Cardiac fibroblast (primary cell): ENCODE results near the gene SDK1.

Source experiments
- DNase-seq, 2 donors: peaks; one replicate each; pipeline versions ENCODE4 v3.0.0 to v3.0.0-alpha.2; 2010; ENCODE audit warnings: low read depth in 2 of 2
- H3K4me3 ChIP-seq, 2 donors: replicated peaks in 1 of 2; 1 replicate in 1 of 2; 2 replicates in 1 of 2; pipeline ENCODE4 v1.5.1; 2011; ENCODE audit warnings: low read depth in 2 of 2, low read length in 2 of 2, mild to moderate bottlenecking in 2 of 2, moderate library complexity in 1 of 2
- TF ChIP-seq, protein P1 (sequence below): IDR thresholded peaks from one replicate; pipeline ENCODE4 v1.5.1; 2011; ENCODE audit warnings: low read depth, mild to moderate bottlenecking, low read length, inconsistent platforms

The SDK1 gene

DNA sequence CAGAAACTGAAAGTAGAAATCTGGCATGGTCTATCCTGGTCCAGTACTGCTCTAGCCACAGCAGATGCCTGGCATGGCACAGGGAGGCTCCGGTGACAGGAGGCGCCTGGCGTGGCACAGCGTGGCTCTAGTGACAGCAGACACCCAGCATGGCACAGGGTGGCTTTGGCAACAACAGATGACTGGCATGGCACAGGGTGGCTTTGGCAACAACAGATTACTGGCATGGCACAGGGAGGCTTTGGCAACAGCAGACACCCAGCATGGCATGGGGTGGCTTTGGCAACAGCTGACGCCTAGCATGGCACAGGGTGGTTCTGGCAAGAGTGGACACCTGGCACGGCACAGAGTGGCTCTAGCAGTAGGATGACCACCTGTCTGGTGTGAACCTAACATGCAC is 900.5 kb downstream of the SDK1 start:
- TF ChIP-seq, protein P1, sequence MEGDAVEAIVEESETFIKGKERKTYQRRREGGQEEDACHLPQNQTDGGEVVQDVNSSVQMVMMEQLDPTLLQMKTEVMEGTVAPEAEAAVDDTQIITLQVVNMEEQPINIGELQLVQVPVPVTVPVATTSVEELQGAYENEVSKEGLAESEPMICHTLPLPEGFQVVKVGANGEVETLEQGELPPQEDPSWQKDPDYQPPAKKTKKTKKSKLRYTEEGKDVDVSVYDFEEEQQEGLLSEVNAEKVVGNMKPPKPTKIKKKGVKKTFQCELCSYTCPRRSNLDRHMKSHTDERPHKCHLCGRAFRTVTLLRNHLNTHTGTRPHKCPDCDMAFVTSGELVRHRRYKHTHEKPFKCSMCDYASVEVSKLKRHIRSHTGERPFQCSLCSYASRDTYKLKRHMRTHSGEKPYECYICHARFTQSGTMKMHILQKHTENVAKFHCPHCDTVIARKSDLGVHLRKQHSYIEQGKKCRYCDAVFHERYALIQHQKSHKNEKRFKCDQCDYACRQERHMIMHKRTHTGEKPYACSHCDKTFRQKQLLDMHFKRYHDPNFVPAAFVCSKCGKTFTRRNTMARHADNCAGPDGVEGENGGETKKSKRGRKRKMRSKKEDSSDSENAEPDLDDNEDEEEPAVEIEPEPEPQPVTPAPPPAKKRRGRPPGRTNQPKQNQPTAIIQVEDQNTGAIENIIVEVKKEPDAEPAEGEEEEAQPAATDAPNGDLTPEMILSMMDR = no peak
- no peak overlapping the region for H3K4me3 ChIP-seq
- no peak for DNase-seq

DNA sequence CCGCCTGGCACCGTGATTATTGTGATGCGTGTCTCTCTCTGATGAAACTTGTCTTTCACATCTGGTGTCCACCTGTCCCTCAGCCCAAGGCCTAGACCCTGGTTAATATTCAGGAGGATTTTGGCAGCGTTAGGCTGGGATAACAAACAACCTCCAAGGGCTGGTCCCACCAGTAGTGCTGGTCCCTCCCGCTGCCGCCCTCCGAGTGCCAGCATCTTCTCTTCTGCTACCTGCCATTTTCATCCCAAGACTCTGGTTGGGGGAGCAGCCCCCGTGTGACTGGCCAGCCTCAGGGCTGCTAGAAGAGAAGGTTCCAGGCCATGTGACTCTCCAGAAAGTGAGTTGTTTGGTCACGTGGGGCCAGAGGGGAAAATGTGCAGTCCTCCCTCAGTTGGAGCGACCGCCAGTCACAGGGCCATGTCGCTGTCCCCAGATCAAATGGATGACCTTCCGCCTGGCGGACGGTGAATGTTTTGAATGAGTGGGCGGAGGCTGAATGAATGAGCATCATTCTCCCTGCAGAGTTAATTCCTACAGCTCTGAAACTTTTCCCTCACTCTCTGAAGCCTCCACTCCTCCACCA is 901.2 kb downstream of the SDK1 start:
- H3K4me3 ChIP-seq = no peak overlapping the region
- TF ChIP-seq, protein P1 = no peak
- no peak for DNase-seq

DNA sequence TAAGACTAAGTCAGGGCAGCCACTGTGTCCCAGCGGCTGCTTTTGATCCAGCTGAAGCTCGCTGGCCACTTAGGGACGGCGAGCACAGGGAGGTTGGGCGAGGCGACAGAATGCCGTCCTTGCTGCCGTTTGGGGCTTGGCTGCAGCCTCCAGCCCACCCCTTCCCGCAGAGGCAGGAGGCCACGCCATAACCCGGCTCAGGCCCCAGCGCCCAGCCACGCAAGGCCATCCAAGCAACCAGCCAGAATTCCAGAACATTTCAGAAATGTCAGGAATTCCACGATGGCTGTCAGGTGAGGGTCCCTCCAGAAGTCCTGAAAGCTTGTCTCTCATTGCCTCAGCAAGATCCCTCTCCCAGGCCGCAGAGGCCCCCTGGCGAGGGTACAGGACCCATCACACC is 901.9 kb downstream of the SDK1 start:
- TF ChIP-seq, protein P1 = no peak
- no peak for DNase-seq
- no peak overlapping the region for H3K4me3 ChIP-seq

DNA sequence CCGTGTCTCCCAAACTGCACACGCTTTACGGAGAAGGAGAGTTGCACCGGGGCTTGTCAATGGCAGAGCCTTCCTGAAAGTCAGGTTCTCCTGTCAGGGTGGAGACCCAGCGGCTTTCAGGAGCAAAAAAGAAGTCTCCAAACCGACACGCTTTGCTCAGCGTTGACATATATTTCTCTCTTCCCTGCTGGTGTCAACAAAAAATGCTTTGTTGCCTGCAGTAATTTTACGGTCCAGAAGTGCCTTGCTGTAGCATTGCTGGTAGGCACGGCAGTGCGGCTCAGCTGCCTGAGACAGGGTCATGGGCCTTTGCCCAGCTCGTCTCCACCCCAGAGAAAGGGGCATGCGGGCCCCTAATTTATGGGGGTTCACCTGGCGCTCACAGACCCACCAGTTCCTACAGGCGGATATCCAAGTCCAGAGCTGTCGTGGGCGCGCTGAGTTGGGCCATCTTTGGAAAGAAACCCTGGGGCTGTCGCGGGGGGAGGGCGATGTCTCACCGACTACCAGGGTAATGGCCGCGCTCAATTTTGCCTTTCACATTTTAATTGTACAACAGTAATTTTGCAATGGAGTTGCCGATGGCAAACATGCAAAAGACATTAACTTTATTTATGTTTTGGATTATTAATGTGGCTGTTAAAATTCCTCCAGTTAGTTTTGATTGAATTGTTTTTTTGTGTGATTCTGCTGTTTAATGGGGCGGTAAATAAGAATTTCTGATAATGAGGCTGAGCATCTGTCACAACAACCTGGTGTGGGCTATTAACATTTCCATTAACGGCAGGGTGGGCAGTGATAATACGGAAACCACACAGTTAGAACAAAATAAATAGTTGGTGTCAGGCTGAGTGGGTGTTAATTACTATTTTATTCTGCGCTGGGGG is 902.8 kb downstream of the SDK1 start:
- DNase-seq = no peak
- TF ChIP-seq, protein P1 = no peak
- no peak overlapping the region for H3K4me3 ChIP-seq

DNA sequence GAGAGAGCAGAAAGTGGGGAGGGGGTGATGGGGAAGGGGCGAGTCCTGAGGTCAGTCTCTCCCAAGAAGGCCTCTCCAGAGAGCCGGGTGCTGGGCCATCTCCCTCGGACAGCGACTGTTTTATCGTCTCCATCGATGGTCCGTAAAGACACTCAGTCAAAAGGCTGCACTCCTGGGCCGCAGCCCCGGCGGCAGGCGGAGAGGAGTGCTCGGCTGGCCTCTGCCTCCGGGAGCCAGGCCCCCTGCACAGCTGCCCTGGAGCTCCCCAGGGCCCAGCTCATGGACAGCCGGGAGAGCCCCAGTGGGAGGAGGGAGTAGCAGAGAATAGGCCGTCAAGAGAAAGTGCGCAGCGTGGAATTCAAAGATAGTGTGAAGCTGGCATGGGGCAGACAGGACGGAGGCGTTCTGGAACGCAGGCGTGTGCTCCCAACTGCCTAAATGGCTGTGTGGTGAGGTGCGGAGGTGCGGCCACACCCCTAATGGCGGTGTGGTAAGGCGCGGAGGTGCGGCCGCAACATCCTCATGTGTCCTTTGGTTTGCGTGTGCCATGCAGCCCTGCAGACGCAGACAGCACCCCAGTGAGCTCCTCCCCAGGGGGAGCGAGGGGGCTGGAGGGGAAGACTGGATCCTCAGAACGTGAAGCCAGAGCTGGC is 903.6 kb downstream of the SDK1 start:
- DNase-seq = no peak
- TF ChIP-seq, protein P1 = no peak
- H3K4me3 ChIP-seq = no peak overlapping the region

DNA sequence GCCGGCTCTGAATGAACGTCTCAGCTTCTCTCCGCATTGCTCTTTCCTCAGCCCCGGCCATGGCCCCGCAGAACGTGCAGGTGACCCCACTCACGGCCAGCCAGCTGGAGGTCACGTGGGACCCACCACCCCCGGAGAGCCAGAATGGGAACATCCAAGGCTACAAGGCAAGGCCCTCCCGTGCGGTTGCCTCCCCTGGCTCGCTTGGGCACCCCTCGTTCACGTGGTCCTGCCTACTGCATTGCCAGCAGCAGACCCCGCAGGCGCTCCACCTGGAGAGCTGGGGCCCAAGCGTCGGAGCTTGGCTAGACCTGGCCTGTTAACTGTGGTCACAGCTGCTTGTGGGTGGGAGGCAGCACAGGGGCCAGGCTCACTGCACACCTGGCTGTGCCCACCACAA is 904.8 kb downstream of the SDK1 start:
- H3K4me3 ChIP-seq = no peak overlapping the region
- TF ChIP-seq, protein P1 = no peak
- DNase-seq = no peak
